ENCODE data around the gene AFAP1.
"Not testable (repeated sequence)": the region's sequence is repeated elsewhere in the genome, so short reads cannot be mapped to it uniquely, and the experiment has no call there.

AFAP1 gene

GRCh38 chr4:7947927-7948326 is 8.3 kb upstream of the AFAP1 start:
- no peak for DNase-seq (ENCODE audit: low read depth in 2 of 2, low spot score in 1 of 2)

GRCh38 chr4:7945709-7946380 is 6.2 kb upstream of the AFAP1 start:
- no peak for DNase-seq (ENCODE audit: low read depth in 2 of 2, low spot score in 1 of 2)

GRCh38 chr4:7944599-7945220 is 5.0 kb upstream of the AFAP1 start:
- DNase-seq (ENCODE audit: low read depth in 2 of 2, low spot score in 1 of 2) = no peak

- not testable (repeated sequence) for DNase-seq (ENCODE audit: low read depth in 2 of 2, low spot score in 1 of 2)
These were observed 4.0 kb upstream of the AFAP1 start for GRCh38 chr4:7943688-7944087.

- DNase-seq (ENCODE audit: low read depth in 2 of 2, low spot score in 1 of 2) = no peak
These were observed 3.5 kb upstream of the AFAP1 start for GRCh38 chr4:7943211-7943610.

- no peak for DNase-seq (ENCODE audit: low read depth in 2 of 2, low spot score in 1 of 2)
These were observed 2.4 kb upstream of the AFAP1 start for GRCh38 chr4:7941965-7942496.

- no peak for DNase-seq (ENCODE audit: low read depth in 2 of 2, low spot score in 1 of 2)
These were observed 1.7 kb upstream of the AFAP1 start for GRCh38 chr4:7941111-7941964.

- DNase-seq (ENCODE audit: low read depth in 2 of 2, low spot score in 1 of 2) = no peak
These were observed 868 bp downstream of the AFAP1 start for GRCh38 chr4:7938609-7939376.

GRCh38 chr4:7938266-7938608 is 1.4 kb downstream of the AFAP1 start:
- DNase-seq (ENCODE audit: low read depth in 2 of 2, low spot score in 1 of 2) = no peak

- no peak for DNase-seq (ENCODE audit: low read depth in 2 of 2, low spot score in 1 of 2)
These were observed 2.7 kb downstream of the AFAP1 start for GRCh38 chr4:7937006-7937405.

- DNase-seq (ENCODE audit: low read depth in 2 of 2, low spot score in 1 of 2) = no peak
These were observed 5.8 kb downstream of the AFAP1 start for GRCh38 chr4:7933651-7934510.

GRCh38 chr4:7932287-7932686 is 7.4 kb downstream of the AFAP1 start:
- no peak for DNase-seq (ENCODE audit: low read depth in 2 of 2, low spot score in 1 of 2)

- DNase-seq (ENCODE audit: low read depth in 2 of 2, low spot score in 1 of 2) = no peak
These were observed 10.3 kb downstream of the AFAP1 start for GRCh38 chr4:7929118-7929951.

GRCh38 chr4:7928711-7929110 is 10.9 kb downstream of the AFAP1 start:
- no peak for DNase-seq (ENCODE audit: low read depth in 2 of 2, low spot score in 1 of 2)

- DNase-seq (ENCODE audit: low read depth in 2 of 2, low spot score in 1 of 2) = no peak
These were observed 12.8 kb downstream of the AFAP1 start for GRCh38 chr4:7926822-7927221.

- DNase-seq (ENCODE audit: low read depth in 2 of 2, low spot score in 1 of 2) = no peak
These were observed 15.1 kb downstream of the AFAP1 start for GRCh38 chr4:7924570-7924969.

- no peak for DNase-seq (ENCODE audit: low read depth in 2 of 2, low spot score in 1 of 2)
These were observed 15.5 kb downstream of the AFAP1 start for GRCh38 chr4:7924163-7924562.

GRCh38 chr4:7922466-7922865 is 17.2 kb downstream of the AFAP1 start:
- DNase-seq (ENCODE audit: low read depth in 2 of 2, low spot score in 1 of 2) = no peak

- DNase-seq (ENCODE audit: low read depth in 2 of 2, low spot score in 1 of 2) = no peak
These were observed 20.7 kb downstream of the AFAP1 start for GRCh38 chr4:7918981-7919380.

Measured in stimulated activated CD8-positive, alpha-beta memory T cell treated with anti-CD3 and anti-CD28 coated beads, Interleukin-4, amount 100 ng/mL, for 4 hours (primary cell).